AG09319 (cell line): ENCODE results near the gene COX8A.

Experiments
- DNase-seq: peaks from one replicate; pipeline ENCODE4 v3.0.0-alpha.2; 2010; ENCODE audit warnings: low read depth; ENCODE audit errors: extremely low read depth
- TF ChIP-seq, protein P1 (sequence below): IDR thresholded peaks from 2 replicates; pipeline ENCODE4 v1.5.1; 2011; ENCODE audit warnings: low read depth, mild to moderate bottlenecking, inconsistent platforms, low read length, moderate library complexity

The COX8A gene

GRCh38 chr11:64023712-64024710 lies 49.6 kb downstream of the COX8A start:
- TF ChIP-seq, protein P1, sequence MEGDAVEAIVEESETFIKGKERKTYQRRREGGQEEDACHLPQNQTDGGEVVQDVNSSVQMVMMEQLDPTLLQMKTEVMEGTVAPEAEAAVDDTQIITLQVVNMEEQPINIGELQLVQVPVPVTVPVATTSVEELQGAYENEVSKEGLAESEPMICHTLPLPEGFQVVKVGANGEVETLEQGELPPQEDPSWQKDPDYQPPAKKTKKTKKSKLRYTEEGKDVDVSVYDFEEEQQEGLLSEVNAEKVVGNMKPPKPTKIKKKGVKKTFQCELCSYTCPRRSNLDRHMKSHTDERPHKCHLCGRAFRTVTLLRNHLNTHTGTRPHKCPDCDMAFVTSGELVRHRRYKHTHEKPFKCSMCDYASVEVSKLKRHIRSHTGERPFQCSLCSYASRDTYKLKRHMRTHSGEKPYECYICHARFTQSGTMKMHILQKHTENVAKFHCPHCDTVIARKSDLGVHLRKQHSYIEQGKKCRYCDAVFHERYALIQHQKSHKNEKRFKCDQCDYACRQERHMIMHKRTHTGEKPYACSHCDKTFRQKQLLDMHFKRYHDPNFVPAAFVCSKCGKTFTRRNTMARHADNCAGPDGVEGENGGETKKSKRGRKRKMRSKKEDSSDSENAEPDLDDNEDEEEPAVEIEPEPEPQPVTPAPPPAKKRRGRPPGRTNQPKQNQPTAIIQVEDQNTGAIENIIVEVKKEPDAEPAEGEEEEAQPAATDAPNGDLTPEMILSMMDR, result no peak
- DNase-seq, result no peak

- DNase-seq, result no peak
- TF ChIP-seq, protein P1, result no peak
Measured at GRCh38 chr11:64025205-64025604, 50.8 kb downstream of the COX8A start.
